Stimulated activated effector memory CD8-positive, alpha-beta T cell treated with anti-CD3 and anti-CD28 coated beads, Interleukin-12 subunit alpha, Interleukin-12 subunit beta, amount 100 ng/mL, for 72 hours (primary cell): Measurements from ENCODE around the gene DNAI2.

Experiments used
- ATAC-seq: fragments of 150-1000 bp; cut with Tn5 transposase; 2 replicates; pipeline ENCODE4 v1.10.0; 2021
- DNase-seq, 2 donors: peaks; one replicate each; pipeline ENCODE4 v3.0.0; 2021 to 2022; ENCODE audit warnings: low spot score in 2 of 2
- H3K27ac Mint-ChIP-seq: one replicate; pipeline ENCODE4 v1.8.0; 2022; ENCODE audit warnings: mild to moderate bottlenecking, mixed read lengths
- H3K36me3 Mint-ChIP-seq: one replicate; pipeline ENCODE4 v1.8.0; 2022; ENCODE audit warnings: mild to moderate bottlenecking, mixed read lengths
- H3K4me1 Mint-ChIP-seq: one replicate; pipeline ENCODE4 v1.8.0; 2022; ENCODE audit warnings: mixed read lengths
- H3K4me3 Mint-ChIP-seq: one replicate; pipeline ENCODE4 v1.8.0; 2022; ENCODE audit warnings: mild to moderate bottlenecking, mixed read lengths
- H3K9me3 Mint-ChIP-seq: one replicate; pipeline ENCODE4 v1.8.0; 2022; ENCODE audit warnings: mixed read lengths

DNAI2 gene

DNA sequence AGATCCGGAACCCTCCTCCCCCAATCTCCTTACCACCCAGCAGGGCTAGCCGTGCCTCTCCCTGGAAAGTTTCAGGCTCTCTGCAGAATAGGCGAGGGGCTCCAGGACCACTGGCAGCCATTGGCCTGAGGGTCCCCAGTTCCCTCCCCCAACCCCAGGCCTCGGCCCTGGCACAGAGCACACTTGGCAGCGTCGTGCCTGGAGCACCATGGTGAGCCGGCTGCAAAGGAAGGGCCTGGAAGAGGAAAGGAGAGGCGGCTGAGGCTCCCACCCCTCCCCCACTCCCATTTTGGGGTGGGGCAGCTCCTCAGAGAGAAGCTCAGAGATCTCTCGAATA lies 88.0 kb downstream of the DNAI2 start:
- H3K4me3 Mint-ChIP-seq, result no peak overlapping the region
- ATAC-seq, result no peak
- peaks cover 5% of the 10 kb centered on the region for H3K36me3 Mint-ChIP-seq
- DNase-seq, result no peak
- H3K9me3 Mint-ChIP-seq, result no peaks in the 10 kb centered on the region
- no peaks in the 10 kb centered on the region for H3K4me1 Mint-ChIP-seq
- no peak overlapping the region for H3K27ac Mint-ChIP-seq

DNA sequence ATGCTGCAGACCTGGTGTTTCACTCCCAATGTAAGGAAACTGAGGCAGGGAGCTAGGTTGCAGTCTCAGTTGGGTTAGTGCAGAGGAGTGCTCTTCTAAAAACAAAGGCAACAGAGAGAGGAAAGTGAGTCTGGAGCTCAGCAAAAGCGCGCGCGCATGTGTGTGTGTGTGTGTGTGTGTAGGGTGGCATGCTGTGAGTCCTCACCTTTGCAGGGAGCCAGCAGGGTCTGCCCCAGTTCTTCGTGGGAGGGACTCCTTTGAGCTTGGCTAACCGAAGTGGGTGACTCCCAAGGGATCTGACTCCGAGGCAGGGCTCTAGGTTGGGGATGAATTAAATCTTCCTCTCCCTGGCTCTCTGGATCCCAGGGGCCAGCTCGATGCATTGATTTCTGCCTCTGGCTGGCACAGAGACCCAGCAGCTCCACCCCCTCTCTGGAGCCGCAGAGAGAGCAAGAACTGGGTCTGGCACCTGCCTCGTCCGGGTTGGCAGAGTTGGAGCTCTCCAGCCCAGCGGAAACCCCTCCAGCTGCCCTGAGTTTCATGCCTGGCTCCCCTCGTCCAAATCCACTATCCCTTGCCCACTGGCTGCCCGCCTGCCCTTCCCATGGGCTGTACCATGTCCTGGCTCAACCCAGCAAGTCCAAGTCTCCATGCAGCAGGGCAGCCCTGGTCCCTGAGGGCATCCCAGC lies 88.9 kb downstream of the DNAI2 start:
- Mint-ChIP-seq H3K4me3 (no peak overlapping the region), H3K9me3 (no peaks in the 10 kb centered on the region), H3K36me3 (peaks cover 5% of the 10 kb centered on the region), H3K27ac (no peak overlapping the region), H3K4me1 (peaks cover 1% of the 10 kb centered on the region)
- ATAC-seq, result no peak
- no peak for DNase-seq
